ENCODE data around the gene SYT9.

Gene SYT9

GRCh38 chr11:7251487-7251835, 243 bp upstream of the SYT9 start:
- no peak for DNase-seq
- H3K27ac ChIP-seq: no peak overlapping the region
- TF ChIP-seq CTCF (IDR thresholded peaks at IDR 0.05): no peak
- no peaks in the 10 kb centered on the region for H3K36me3 ChIP-seq
- no peaks in the 10 kb centered on the region for H3K9me3 ChIP-seq
- H3K4me3 ChIP-seq: peak overlapping the region; percentile 45 to 57
- peaks cover 0 to 25% of the 10 kb centered on the region in 2 donors for H3K27me3 ChIP-seq
- intact Hi-C loops (cut with DNase I; ENCODE audit: low total_unique reads): no loop called here
- H3K4me1 ChIP-seq: peaks cover 0 to 18% (median 13%) of the 10 kb centered on the region in 4 donors

GRCh38 chr11:7252683-7253213, 1.0 kb downstream of the SYT9 start:
- Histone ChIP-seq H3K27me3 (peaks cover 0 to 25% of the 10 kb centered on the region in 2 donors), H3K4me1 (peaks cover 0 to 18% (median 13%) of the 10 kb centered on the region in 4 donors), H3K27ac (no peak overlapping the region), H3K9me3 (no peaks in the 10 kb centered on the region), H3K36me3 (no peaks in the 10 kb centered on the region), H3K4me3 (peak overlapping the region; percentile 45 to 57)
- TF ChIP-seq CTCF (IDR thresholded peaks at IDR 0.05): no peak
- intact Hi-C loops (cut with DNase I; ENCODE audit: low total_unique reads): no loop called here
- DNase-seq: peak in 1 of 2 donors; percentile 60

GRCh38 chr11:7253800-7254199, 2.1 kb downstream of the SYT9 start:
- intact Hi-C loops (cut with DNase I; ENCODE audit: low total_unique reads): no loop called here
- Histone ChIP-seq H3K36me3 (no peaks in the 10 kb centered on the region), H3K27ac (no peak overlapping the region), H3K9me3 (no peaks in the 10 kb centered on the region), H3K4me1 (peaks cover 0 to 18% (median 13%) of the 10 kb centered on the region in 4 donors), H3K4me3 (no peak overlapping the region), H3K27me3 (peaks cover 0 to 25% of the 10 kb centered on the region in 2 donors)
- DNase-seq: no peak
- no peak for TF ChIP-seq CTCF (IDR thresholded peaks at IDR 0.05)

- TF ChIP-seq CTCF (IDR thresholded peaks at IDR 0.05): no peak
- H3K27ac ChIP-seq: no peak overlapping the region
- H3K27me3 ChIP-seq: peaks cover 0 to 25% of the 10 kb centered on the region in 2 donors
- peaks cover 0 to 18% (median 13%) of the 10 kb centered on the region in 4 donors for H3K4me1 ChIP-seq
- no peak for DNase-seq
- no peaks in the 10 kb centered on the region for H3K36me3 ChIP-seq
- no peaks in the 10 kb centered on the region for H3K9me3 ChIP-seq
- no peak overlapping the region for H3K4me3 ChIP-seq
- intact Hi-C loops (cut with DNase I; ENCODE audit: low total_unique reads): no loop called here
Measured at GRCh38 chr11:7254731-7255291, 3.1 kb downstream of the SYT9 start.

GRCh38 chr11:7256943-7257342, 5.2 kb downstream of the SYT9 start:
- Histone ChIP-seq H3K27ac (no peak overlapping the region), H3K4me3 (no peak overlapping the region), H3K36me3 (no peaks in the 10 kb centered on the region), H3K27me3 (peaks cover 0 to 23% of the 10 kb centered on the region in 2 donors), H3K4me1 (peaks cover 0 to 11% (median 10%) of the 10 kb centered on the region in 4 donors), H3K9me3 (no peaks in the 10 kb centered on the region)
- intact Hi-C loops (cut with DNase I; ENCODE audit: low total_unique reads): no loop called here
- no peak for DNase-seq
- TF ChIP-seq CTCF (IDR thresholded peaks at IDR 0.05): no peak

Measured in tibial artery (tissue), 4 donors.